Left lung (tissue), 10 donors: ENCODE results near the gene CLPTM1L. TPM values are rescaled to one million over a fixed set of nuclear protein-coding genes. Genes with fewer than 3 reads are reported as not detected.
"Not testable (repeated sequence)": the region's sequence is repeated elsewhere in the genome, so short reads cannot be mapped to it uniquely, and the experiment has no call there.

Source experiments
- ATAC-seq: fragments of 200-7000 bp; cut with Tn5 transposase; one replicate; pipeline ENCODE4 v1.9.1; 2020; ENCODE audit warnings: moderate library complexity
- DNase-seq, 4 donors: peaks; one replicate each; pipeline ENCODE4 v3.0.0-alpha.2; 2013 to 2020
- H3K27ac ChIP-seq, 2 donors: fragments of 200-600 bp; sonication (generic) in 1 of 2; one replicate each; pipeline versions ENCODE4 v1.5.0 to v1.8.0; 2020 to 2021
- H3K27me3 ChIP-seq, 2 donors: fragments of 200-600 bp; sonication (generic) in 1 of 2; one replicate each; pipeline versions ENCODE4 v1.5.0 to v1.8.0; 2020 to 2021
- H3K36me3 ChIP-seq, 2 donors: fragments of 200-600 bp; sonication (generic) in 1 of 2; one replicate each; pipeline versions ENCODE4 v1.5.0 to v1.8.0; 2020 to 2021
- H3K4me1 ChIP-seq, 2 donors: fragments of 200-600 bp; one replicate each; pipeline ENCODE4 v1.8.0; 2021
- H3K4me3 ChIP-seq, 2 donors: fragments of 200-600 bp; sonication (generic) in 1 of 2; one replicate each; pipeline versions ENCODE4 v1.5.0 to v1.8.0; 2020 to 2021; ENCODE audit warnings: mild to moderate bottlenecking in 1 of 2
- H3K9me3 ChIP-seq, 2 donors: fragments of 200-600 bp; sonication (generic) in 1 of 2; one replicate each; pipeline versions ENCODE4 v1.5.0 to v1.8.0; 2020 to 2021
- intact Hi-C, 2 donors: fragments of 100-400 bp; cut with DNase I; formaldehyde crosslinking; loops; one replicate each; pipeline versions ENCODE4 v1.11.2 to v1.14.2; 2022
- polyA plus RNA-seq, 6 donors: library from polyadenylated mRNA; unstranded; fragments of 120-200 nt; gene quantifications; one replicate each; pipeline ENCODE4 v1.2.1, GENCODE V29; 2013; ENCODE audit not compliant: insufficient read length in 6 of 6
- total RNA-seq, 2 donors: library from RNA; stranded (reverse); fragmentation: NEBNext Ultra II Directional; extraction: Animal tissue kit (Norgen Biotek cat#: 25700); gene quantifications; one replicate each; pipeline ENCODE4 v1.2.1, GENCODE V29; 2021
- TF ChIP-seq, protein P1 (sequence below), 2 donors: fragments of 200-600 bp; sonication (generic) in 1 of 2; IDR thresholded peaks; one replicate each; pipeline versions ENCODE4 v1.5.0 to v1.8.0; 2021; ENCODE audit warnings: antibody characterized with exemption in 2 of 2
- donor health status: DM: no; HTN: yes; CAD: no.
- donor health status: DM: no; HTN: no; CAD: no.

CLPTM1L gene
- total and polyA plus RNA-seq, 8 donors = 90.4 to 171 (median 99.4) TPM

DNA sequence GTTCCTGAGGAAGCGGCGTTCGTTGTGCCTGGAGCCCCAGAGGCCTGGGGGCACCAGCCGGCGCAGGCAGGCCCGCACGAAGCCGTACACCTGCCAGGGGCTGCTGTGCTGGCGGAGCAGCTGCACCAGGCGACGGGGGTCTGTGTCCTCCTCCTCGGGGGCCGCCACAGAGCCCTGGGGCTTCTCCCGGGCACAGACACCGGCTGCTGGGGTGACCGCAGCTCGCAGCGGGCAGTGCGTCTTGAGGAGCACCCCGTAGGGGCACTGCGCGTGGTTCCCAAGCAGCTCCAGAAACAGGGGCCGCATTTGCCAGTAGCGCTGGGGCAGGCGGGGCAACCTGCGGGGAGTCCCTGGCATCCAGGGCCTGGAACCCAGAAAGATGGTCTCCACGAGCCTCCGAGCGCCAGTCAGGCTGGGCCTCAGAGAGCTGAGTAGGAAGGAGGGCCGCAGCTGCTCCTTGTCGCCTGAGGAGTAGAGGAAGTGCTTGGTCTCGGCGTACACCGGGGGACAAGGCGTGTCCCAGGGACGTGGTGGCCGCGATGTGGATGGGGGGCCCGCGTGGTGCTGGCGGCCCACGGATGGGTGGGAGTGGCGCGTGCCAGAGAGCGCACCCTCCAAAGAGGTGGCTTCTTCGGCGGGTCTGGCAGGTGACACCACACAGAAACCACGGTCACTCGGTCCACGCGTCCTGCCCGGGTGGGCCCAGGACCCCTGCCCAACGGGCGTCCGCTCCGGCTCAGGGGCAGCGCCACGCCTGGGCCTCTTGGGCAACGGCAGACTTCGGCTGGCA lies 51.3 kb downstream of the CLPTM1L start:
- no peak overlapping the region for H3K4me3 ChIP-seq
- ATAC-seq (no peak), DNase-seq (peak in 1 of 4 donors; percentile 69)
- intact Hi-C loops = no loop called here
- no peaks in the 10 kb centered on the region for H3K36me3 ChIP-seq
- peaks cover 0 to 2% of the 10 kb centered on the region in 2 donors for H3K9me3 ChIP-seq
- TF ChIP-seq, protein P1, sequence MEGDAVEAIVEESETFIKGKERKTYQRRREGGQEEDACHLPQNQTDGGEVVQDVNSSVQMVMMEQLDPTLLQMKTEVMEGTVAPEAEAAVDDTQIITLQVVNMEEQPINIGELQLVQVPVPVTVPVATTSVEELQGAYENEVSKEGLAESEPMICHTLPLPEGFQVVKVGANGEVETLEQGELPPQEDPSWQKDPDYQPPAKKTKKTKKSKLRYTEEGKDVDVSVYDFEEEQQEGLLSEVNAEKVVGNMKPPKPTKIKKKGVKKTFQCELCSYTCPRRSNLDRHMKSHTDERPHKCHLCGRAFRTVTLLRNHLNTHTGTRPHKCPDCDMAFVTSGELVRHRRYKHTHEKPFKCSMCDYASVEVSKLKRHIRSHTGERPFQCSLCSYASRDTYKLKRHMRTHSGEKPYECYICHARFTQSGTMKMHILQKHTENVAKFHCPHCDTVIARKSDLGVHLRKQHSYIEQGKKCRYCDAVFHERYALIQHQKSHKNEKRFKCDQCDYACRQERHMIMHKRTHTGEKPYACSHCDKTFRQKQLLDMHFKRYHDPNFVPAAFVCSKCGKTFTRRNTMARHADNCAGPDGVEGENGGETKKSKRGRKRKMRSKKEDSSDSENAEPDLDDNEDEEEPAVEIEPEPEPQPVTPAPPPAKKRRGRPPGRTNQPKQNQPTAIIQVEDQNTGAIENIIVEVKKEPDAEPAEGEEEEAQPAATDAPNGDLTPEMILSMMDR (IDR thresholded peaks at IDR 0.05) = no peak
- H3K4me1 ChIP-seq = peaks cover 0 to 13% of the 10 kb centered on the region in 2 donors
- peaks cover 28 to 56% of the 10 kb centered on the region in 2 donors for H3K27me3 ChIP-seq
- H3K27ac ChIP-seq = no peak overlapping the region

DNA sequence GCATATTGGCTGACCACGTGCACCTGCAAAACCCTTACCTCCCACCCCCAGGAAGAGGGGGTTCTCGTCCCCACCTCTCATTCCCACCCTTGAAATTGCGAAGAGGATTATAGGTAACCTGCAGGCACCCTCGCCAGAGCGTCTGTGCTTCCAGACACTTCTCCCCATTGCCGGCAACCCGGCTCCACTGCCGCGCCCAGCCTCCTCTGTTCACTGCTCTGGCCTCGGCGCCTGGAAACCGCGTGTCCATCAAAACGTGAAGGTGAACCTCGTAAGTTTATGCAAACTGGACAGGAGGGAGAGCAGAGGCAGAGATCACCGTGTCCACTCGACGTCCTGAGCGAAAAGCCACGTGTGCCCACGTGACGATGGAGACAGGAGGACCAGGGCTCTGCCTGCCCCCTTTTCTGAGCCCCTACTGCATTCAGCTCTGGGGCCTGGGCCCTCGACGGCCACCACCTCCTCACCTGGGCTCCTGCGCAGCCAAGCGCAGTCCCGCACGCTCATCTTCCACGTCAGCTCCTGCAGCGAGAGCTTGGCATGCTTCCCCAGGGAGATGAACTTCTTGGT lies 52.0 kb downstream of the CLPTM1L start:
- peak in 1 of 4 donors; percentile 68 for DNase-seq

DNA sequence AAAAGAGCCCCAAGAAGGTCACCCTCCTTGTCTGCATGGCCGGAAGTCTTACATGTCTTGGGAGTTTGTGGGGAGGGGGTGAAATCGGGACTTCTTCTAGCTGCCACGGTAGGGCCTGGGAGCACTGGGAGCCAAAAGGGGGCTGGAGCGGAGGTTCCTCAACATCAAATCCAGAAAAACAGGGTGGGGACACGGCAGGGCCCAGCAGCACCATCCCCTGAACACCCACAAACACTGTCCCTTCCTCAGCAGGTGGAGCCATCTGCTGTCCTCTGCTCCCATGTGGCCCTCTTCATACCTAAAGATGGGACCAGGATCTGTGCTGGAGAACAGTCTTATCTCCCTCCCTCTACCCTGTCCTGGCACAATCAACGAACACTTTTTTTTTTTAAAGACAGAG lies 52.8 kb downstream of the CLPTM1L start:
- Histone ChIP-seq H3K36me3 (no peaks in the 10 kb centered on the region), H3K27me3 (peaks cover 28 to 56% of the 10 kb centered on the region in 2 donors), H3K4me3 (no peak overlapping the region), H3K9me3 (peaks cover 0 to 8% of the 10 kb centered on the region in 2 donors), H3K27ac (no peak overlapping the region), H3K4me1 (peaks cover 0 to 13% of the 10 kb centered on the region in 2 donors)
- DNase-seq (no peak), ATAC-seq (no peak)
- TF ChIP-seq, protein P1 (IDR thresholded peaks at IDR 0.05) = no peak
- intact Hi-C loops = no loop called here

More for the DNA sequence above, 52.0 kb downstream of the CLPTM1L start:
- TF ChIP-seq, protein P1 (IDR thresholded peaks at IDR 0.05) = no peak
- no peaks in the 10 kb centered on the region for H3K36me3 ChIP-seq
- no peak for ATAC-seq
- H3K9me3 ChIP-seq = peaks cover 0 to 7% of the 10 kb centered on the region in 2 donors
- H3K27ac ChIP-seq = no peak overlapping the region
- intact Hi-C loops = no loop called here
- H3K27me3 ChIP-seq = peaks cover 28 to 56% of the 10 kb centered on the region in 2 donors
- H3K4me3 ChIP-seq = no peak overlapping the region
- peaks cover 0 to 13% of the 10 kb centered on the region in 2 donors for H3K4me1 ChIP-seq

DNA sequence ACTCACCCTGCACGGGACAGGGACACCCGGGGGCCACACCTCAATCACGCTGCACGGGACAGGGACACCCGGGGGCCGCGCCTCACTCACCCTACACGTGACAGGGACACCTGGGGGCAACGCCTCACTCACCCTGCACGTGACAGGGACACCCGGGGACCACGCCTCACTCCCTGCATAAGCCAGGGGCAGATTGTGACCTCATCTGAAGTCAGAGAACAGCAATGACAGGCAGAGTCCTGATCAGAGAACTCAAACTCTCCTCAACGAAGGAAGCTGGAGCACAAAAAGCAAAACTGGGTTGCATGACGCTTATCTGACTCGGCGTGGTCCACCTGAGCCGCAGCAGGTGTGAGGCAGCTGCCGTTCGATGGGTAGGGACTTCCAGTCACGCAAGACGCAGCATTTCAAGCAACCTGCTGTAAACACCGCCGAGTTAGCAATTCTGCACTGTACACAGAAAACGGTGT lies 53.3 kb downstream of the CLPTM1L start:
- no peak overlapping the region for H3K27ac ChIP-seq
- H3K4me3 ChIP-seq = no peak overlapping the region
- intact Hi-C loops = no loop called here
- no peak for DNase-seq
- no peak for ATAC-seq
- peaks cover 0 to 8% of the 10 kb centered on the region in 2 donors for H3K9me3 ChIP-seq
- H3K36me3 ChIP-seq = no peaks in the 10 kb centered on the region
- H3K4me1 ChIP-seq = peaks cover 0 to 13% of the 10 kb centered on the region in 2 donors
- TF ChIP-seq, protein P1 (IDR thresholded peaks at IDR 0.05) = no peak
- peaks cover 28 to 52% of the 10 kb centered on the region in 2 donors for H3K27me3 ChIP-seq

DNA sequence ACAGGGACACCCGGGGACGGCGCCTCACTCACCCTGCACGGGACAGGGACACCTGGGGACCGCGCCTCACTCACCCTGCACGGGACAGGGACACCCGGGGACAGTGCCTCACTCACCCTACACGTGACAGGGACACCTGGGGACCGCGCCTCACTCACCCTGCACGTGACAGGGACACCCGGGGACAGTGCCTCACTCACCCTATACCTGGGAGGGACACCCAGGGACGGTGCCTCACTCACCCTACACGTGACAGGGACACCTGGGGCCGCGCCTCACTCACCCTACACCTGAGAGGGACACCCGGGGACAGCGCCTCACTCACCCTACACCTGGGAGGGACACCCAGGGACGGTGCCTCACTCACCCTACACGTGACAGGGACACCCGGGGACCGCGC lies 53.9 kb downstream of the CLPTM1L start:
- H3K4me3 ChIP-seq, DNase-seq, H3K27ac ChIP-seq, ATAC-seq, intact Hi-C loops, H3K9me3 ChIP-seq, H3K36me3 ChIP-seq: not testable (repeated sequence)
- Histone ChIP-seq H3K27me3 (peaks cover 26 to 45% of the 10 kb centered on the region in 2 donors), H3K4me1 (peaks cover 0 to 13% of the 10 kb centered on the region in 2 donors)

DNA sequence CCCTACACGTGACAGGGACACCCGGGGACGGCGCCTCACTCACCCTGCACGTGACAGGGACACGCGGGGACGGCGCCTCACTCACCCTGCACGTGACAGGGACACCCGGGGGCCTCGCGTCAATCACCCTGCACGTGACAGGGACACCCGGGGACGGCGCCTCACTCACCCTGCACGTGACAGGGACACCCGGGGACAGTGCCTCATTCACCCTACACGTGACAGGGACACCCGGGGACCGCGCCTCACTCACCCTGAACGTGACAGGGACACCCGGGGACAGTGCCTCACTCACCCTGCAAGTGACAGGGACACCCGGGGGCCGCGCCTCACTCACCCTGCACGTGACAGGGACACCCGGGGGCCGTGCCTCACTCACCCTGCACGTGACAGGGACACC lies 55.3 kb downstream of the CLPTM1L start:
- peaks cover 12 to 31% of the 10 kb centered on the region in 2 donors for H3K27me3 ChIP-seq
- H3K4me1 ChIP-seq, DNase-seq, H3K36me3 ChIP-seq, H3K9me3 ChIP-seq, intact Hi-C loops, H3K4me3 ChIP-seq, ATAC-seq, H3K27ac ChIP-seq: not testable (repeated sequence)
